Iris pigment epithelial cell (primary cell): ENCODE data around the gene DTNA.

ENCODE experiments used
- DNase-seq: peaks from one replicate; pipeline ENCODE4 v3.0.0-alpha.2; 2011; ENCODE audit warnings: low read depth

Gene DTNA

DNA sequence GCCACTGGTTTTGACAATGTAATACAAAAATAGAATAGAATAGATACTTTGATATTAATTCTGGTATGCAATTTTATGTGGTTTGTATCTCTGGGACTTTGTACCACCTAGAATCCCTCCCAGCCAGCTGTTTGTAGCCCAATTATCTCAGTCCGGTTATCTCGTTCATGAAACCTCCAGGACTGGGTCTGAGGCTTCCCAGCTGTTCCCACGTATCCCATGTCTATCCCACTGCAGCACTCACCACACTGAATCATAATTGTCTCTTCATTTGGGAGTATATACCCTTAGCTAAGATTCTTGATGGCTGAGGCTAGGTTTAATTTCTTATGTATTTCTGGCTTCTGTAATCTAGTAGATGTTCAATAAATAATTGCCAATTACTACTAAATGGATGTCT, 226.7 kb downstream of the DTNA start:
- no peak for DNase-seq

GRCh38 chr18:34938090-34938489, 228.0 kb downstream of the DTNA start:
- DNase-seq = peak; percentile 10
